Measurements from ENCODE around the gene CCNE1. TPM values are rescaled to one million over a fixed set of nuclear protein-coding genes. Genes with fewer than 3 reads are reported as not detected.

CCNE1 gene
- 10 to 100 TPM; 20.3 to 23.5 TPM for total RNA-seq

DNA sequence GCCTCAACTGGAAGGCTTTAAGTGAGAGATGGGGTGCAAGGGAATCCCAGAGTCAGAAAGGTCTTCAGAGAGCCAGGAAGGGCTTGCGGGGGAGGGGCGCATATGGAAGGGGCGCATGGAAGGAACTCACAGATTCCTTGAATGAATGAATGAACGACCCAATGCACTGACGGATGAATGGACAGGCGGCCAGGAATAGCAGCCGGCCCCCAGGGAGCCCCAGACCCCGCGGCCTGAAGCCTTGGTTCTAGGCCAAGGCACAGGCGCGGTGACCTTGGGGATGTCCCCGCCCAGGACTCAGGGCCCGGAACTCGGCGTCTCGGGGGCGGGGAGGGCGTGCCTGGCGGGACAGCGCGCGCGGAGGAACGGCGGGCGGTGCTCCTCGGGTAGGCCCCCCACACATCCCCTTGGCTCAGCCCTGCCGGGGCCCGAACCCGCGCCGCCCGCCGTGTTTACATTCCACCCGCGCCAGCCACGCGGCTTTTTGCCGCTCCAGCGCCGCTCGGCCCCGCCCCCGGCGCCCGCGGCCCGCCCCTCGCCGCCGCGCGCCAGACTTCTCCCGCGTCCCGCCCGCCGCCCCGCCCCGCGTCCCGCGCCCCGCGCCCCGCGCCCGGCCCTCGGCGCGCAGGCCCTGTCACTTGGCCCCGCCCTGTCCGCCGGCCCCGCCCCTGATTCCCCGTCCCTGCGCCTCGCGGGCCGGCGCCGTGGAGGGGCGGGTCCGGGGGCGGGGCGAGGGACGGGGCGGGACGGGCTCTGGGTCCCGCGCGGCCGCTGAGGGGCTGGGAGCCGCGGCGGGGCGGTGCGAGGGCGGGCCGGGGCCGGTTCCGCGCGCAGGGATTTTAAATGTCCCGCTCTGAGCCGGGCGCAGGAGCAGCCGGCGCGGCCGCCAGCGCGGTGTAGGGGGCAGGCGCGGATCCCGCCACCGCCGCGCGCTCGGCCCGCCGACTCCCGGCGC is at the start of gene CCNE1:
Gene CCNE1, plus strand, starts transcription at position 867 of the 955 bp plus-strand sequence. CDS start 565 bp downstream, outside the sequence.
- Mint-ChIP-seq H3K27ac (peak within 1 kb of the TSS; percentile 84), H3K4me1 (peaks cover 23% of the 10 kb centered on the region), H3K27me3 (no peaks in the 10 kb centered on the region), H3K4me3 (peak within 1 kb of the TSS; percentile 95), H3K36me3 (peaks cover 17% of the 10 kb centered on the region), H3K9me3 (no peaks in the 10 kb centered on the region)
- ATAC-seq (ENCODE audit: low read depth) (peak; percentile 83), DNase-seq (peak; percentile 99)
- POLR2A ChIA-PET, result interaction anchor here (0.7 to 1.3 kb wide), 5 partner anchors 15 to 229 kb away, joined by 3 to 5 read pairs (median 4); partner anchors contain the start of gene POP4

DNA sequence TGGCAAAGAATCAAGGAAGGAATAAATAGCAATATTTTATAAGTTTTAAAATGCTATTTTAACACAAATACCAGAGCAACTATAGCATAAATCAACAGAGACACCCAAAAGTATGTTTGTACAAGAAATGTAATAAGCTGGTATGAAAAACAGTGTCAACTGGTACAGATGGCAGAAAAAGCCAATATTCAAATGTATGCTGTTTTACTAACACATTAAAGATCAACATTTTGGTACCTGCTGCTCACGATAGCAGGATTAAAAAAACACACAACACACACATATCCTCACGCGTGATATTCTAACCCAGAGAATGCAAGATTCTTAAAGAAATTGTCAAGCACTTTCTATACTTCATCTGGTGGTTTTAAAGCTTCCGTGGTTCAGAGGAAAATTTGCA is 48.6 kb upstream of the CCNE1 start:
- DNase-seq (no peak), ATAC-seq (ENCODE audit: low read depth) (no peak)
- no peaks in the 10 kb centered on the region for H3K9me3 Mint-ChIP-seq
- H3K36me3 Mint-ChIP-seq, result no peaks in the 10 kb centered on the region
- POLR2A ChIA-PET, result interaction anchor here (0.6 kb wide), 1 partner anchor 71 kb away, joined by 3 read pairs; no protein-coding TSS in a partner anchor
- H3K4me3 Mint-ChIP-seq, result no peak overlapping the region
- peaks cover 4% of the 10 kb centered on the region for H3K27me3 Mint-ChIP-seq
- H3K27ac Mint-ChIP-seq, result no peak overlapping the region
- peaks cover 3% of the 10 kb centered on the region for H3K4me1 Mint-ChIP-seq

DNA sequence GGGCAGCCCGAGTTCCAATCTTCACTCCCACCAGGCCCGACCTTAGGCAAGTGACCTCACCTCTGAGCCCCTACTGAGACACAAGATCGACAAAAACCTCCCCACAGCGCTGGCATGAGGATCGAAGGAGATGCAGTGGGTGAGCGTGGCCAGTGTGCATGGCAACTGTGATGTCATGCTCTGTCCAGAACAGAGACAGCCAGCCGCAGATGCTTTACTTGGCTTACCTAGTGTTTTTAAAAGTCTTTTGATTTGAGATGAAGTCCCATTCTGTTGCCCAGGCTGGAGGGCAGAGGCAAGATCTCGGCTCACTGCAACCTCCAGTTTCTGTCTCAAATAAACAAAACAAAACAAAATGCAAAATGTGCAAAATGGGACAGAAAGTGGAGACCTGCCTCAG is 47.4 kb upstream of the CCNE1 start:
- Mint-ChIP-seq H3K27ac (no peak overlapping the region), H3K4me1 (peaks cover 3% of the 10 kb centered on the region), H3K9me3 (no peaks in the 10 kb centered on the region), H3K36me3 (no peaks in the 10 kb centered on the region), H3K27me3 (peaks cover 4% of the 10 kb centered on the region), H3K4me3 (no peak overlapping the region)
- DNase-seq (no peak), ATAC-seq (ENCODE audit: low read depth) (no peak)
- POLR2A ChIA-PET, result no interaction called here

DNA sequence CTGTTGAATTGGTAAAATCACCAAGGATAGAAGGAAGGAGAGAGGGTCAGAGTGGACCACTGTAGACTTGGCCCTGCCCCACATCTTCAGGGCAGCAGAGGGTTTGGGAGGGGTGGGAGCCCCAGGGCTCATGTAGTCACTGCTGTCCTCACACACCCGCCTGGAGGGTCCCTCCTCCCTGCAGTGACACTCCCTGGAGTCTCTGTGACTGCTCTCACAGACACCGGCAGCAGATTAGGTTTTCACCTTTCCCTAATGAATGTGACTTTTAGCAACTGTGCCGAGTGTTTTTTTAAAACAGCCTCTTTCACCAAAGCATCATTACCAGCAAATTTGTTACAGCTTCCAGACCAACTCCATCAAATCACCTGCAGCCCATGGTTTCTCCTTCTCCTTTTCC is 45.7 kb upstream of the CCNE1 start:
- Mint-ChIP-seq H3K36me3 (no peaks in the 10 kb centered on the region), H3K27ac (no peak overlapping the region), H3K27me3 (peaks cover 4% of the 10 kb centered on the region), H3K4me3 (no peak overlapping the region), H3K4me1 (peaks cover 5% of the 10 kb centered on the region), H3K9me3 (no peaks in the 10 kb centered on the region)
- POLR2A ChIA-PET, result interaction anchor here (0.6 kb wide), 1 partner anchor 141 kb away, joined by 3 read pairs; no protein-coding TSS in a partner anchor
- DNase-seq, result no peak
- ATAC-seq (ENCODE audit: low read depth), result no peak

DNA sequence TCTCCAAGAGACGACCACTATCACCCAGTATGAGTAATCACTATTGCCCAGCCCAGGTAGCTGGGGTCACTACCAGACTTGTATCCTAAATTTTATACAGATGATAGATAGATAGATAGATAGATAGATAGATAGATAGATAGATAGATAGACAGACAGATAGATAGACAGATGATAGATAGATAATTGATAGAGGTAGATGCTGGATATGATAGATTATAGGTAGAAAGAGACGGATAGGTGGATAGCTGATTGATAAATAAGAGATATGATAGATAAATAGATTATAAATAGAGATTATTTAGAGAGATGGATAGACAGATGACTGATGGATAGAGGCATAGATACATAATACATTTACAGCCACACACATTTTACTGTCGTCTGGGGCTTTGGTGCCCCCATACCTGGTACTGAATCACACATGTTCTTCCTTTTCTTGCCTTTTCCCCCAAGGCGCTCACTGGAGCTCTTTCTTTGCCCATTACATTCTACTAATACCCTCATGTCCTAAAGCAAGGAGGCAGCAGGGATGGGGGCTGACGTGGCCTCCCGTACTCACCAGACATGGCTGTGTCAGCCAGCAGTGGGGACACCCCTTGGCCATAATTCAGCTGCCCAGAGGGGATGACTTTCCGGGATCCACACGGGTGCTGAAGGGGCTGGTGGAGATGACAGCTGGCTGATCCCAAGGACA is 44.6 kb upstream of the CCNE1 start:
- no peak overlapping the region for H3K27ac Mint-ChIP-seq
- H3K9me3 Mint-ChIP-seq, result no peaks in the 10 kb centered on the region
- H3K4me3 Mint-ChIP-seq, result no peak overlapping the region
- H3K36me3 Mint-ChIP-seq, result no peaks in the 10 kb centered on the region
- POLR2A ChIA-PET, result interaction anchor here (0.6 kb wide), 2 partner anchors 35 to 82 kb away, joined by 3 read pairs; no protein-coding TSS in a partner anchor
- peaks cover 4% of the 10 kb centered on the region for H3K27me3 Mint-ChIP-seq
- ATAC-seq (ENCODE audit: low read depth) (no peak), DNase-seq (no peak)
- H3K4me1 Mint-ChIP-seq, result peaks cover 5% of the 10 kb centered on the region

DNA sequence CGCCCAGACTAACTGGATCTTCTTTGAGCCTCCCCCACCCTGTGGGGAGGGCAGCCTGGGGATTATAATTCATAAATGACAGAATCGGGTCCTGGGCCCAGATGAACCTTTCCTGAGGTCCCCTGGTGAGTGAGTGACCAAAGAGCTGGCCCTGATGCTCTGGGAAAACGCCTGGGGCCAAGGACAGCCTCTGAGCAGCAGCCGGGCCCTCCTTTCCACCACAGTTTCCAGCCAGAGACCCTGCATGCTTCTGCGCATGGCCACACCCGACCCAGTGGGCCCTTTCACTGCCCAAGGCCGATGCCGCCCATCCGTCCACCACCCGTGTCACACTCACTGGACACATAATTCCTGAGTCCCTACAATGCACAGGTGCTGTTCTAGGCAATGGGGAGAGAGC is 43.6 kb upstream of the CCNE1 start:
- H3K4me1 Mint-ChIP-seq, result peaks cover 5% of the 10 kb centered on the region
- H3K27me3 Mint-ChIP-seq, result peaks cover 4% of the 10 kb centered on the region
- POLR2A ChIA-PET, result no interaction called here
- no peak overlapping the region for H3K4me3 Mint-ChIP-seq
- no peaks in the 10 kb centered on the region for H3K9me3 Mint-ChIP-seq
- no peaks in the 10 kb centered on the region for H3K36me3 Mint-ChIP-seq
- no peak overlapping the region for H3K27ac Mint-ChIP-seq
- ATAC-seq (ENCODE audit: low read depth), result no peak
- no peak for DNase-seq

DNA sequence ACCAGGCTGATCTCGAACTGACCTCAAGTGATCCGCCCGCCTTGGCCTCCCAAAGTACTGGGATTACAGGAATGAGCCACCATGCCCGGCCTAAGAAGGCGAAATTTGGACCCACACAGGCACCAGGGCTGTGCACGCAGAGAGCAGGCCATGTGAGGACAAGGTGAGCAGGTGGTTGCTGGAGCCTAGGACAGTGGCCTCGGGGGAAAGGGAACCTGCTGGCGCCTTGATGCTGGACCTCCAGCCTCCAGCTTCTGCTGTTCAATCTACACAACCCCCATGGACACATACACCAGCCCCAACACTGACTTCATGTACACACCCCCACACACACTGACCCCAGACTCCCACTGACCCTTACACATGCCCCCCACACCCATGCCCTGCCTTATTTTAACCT is 41.8 kb upstream of the CCNE1 start:
- Mint-ChIP-seq H3K4me3 (no peak overlapping the region), H3K27me3 (peaks cover 4% of the 10 kb centered on the region), H3K9me3 (no peaks in the 10 kb centered on the region), H3K36me3 (no peaks in the 10 kb centered on the region), H3K4me1 (peaks cover 5% of the 10 kb centered on the region), H3K27ac (no peak overlapping the region)
- ATAC-seq (ENCODE audit: low read depth) (no peak), DNase-seq (no peak)
- POLR2A ChIA-PET, result no interaction called here

DNA sequence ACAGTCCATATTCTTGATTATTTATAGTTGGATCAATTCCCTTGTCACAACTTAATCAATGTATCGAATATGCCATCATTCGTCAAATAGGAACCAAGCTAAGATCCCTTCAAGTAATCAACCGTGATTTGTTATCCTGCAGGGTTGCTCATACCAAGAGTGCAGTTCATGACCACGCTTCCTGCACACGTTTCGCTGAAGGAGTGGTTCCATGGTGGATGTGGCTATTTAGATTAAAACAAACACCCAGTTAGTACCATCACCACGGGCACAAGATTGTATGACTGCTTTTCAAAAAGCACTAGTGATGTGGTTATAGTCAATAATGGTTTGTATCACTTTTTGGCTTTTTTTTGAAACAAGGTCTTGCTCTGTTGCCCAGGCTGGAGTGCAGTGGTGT is 41.1 kb upstream of the CCNE1 start:
- Mint-ChIP-seq H3K27me3 (peaks cover 4% of the 10 kb centered on the region), H3K36me3 (no peaks in the 10 kb centered on the region), H3K27ac (no peak overlapping the region), H3K9me3 (no peaks in the 10 kb centered on the region), H3K4me1 (peaks cover 5% of the 10 kb centered on the region), H3K4me3 (no peak overlapping the region)
- POLR2A ChIA-PET, result no interaction called here
- DNase-seq, result no peak
- peak; percentile 67 for ATAC-seq (ENCODE audit: low read depth)

DNA sequence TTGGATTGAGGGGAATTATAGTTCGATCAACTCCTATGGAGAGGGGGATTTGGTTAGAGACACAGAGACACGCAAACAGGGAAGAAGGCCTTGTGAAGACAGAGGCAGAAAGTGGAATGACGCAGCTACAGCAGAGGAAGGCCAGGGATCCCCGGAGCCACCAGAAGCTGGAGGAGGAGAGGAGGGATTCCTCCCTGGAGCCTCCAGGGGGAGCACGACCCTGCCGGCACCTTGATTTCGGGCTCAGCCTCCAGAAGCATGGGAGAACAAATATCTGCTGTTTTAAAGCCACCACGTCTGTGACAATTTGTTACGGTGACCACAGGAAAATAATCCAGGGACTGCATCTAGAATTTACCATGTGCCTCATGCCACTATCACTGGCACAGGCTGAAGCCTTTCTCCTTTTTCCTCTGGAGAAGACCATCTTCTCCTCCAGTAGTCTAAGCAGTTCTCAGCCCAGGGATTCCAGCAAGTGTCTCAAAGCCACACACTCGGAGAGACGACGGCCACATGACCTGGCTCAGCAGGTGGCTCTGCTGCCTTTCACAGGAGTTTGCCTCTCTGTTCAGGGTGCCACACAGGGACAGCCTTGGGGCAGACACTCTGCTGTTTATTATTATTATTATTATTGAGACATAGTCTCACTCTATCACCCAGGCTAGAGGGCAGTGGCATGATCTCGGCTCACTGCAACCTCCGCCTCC is 39.9 kb upstream of the CCNE1 start:
- peak; percentile 46 for ATAC-seq (ENCODE audit: low read depth)
- H3K4me1 Mint-ChIP-seq, result peaks cover 5% of the 10 kb centered on the region
- no peaks in the 10 kb centered on the region for H3K36me3 Mint-ChIP-seq
- POLR2A ChIA-PET, result no interaction called here
- DNase-seq, result peak; percentile 39
- H3K4me3 Mint-ChIP-seq, result no peak overlapping the region
- no peaks in the 10 kb centered on the region for H3K27me3 Mint-ChIP-seq
- H3K9me3 Mint-ChIP-seq, result no peaks in the 10 kb centered on the region
- H3K27ac Mint-ChIP-seq, result no peak overlapping the region

DNA sequence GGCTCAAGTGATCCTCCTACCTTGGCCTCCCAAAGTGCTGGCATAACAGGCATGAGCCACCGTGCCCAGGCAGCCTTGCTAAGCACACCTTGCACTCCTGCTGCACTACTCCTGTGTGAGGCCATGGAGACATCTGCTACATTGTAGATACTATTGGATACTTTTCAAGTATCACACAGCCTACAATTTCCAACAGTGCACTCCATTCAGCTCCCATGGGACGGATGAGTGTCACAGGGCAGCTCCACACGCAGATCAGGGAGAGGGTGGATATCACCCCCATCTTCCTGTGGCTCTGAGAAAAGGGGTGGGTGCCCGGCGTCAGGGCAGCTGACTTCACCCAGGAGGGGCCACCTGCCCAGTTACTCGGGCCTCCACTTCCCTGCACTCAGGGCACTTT is 39.1 kb upstream of the CCNE1 start:
- DNase-seq (no peak), ATAC-seq (ENCODE audit: low read depth) (no peak)
- no peaks in the 10 kb centered on the region for H3K9me3 Mint-ChIP-seq
- no peaks in the 10 kb centered on the region for H3K27me3 Mint-ChIP-seq
- no peak overlapping the region for H3K27ac Mint-ChIP-seq
- H3K4me1 Mint-ChIP-seq, result peaks cover 5% of the 10 kb centered on the region
- POLR2A ChIA-PET, result no interaction called here
- no peaks in the 10 kb centered on the region for H3K36me3 Mint-ChIP-seq
- H3K4me3 Mint-ChIP-seq, result no peak overlapping the region

DNA sequence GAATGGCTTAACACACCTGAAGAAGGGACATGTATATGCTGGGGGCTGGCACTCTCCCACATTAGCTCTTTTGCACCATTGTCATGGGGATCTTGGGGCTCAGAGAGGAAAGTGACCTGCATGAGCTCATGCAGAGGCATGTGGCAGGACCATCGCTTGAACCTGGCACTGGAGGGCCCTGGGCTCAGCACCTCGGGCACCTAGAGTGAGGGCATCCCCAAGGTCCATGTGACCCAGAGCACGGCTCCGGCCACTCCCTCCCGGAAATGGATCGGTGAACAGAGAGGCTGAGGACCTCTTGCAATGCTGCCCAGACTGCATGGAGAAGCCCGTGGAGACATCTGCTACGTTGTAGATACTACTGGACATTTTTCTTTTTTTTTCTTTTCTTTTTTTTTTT is 38.6 kb upstream of the CCNE1 start:
- no peak overlapping the region for H3K27ac Mint-ChIP-seq
- H3K4me3 Mint-ChIP-seq, result no peak overlapping the region
- POLR2A ChIA-PET, result no interaction called here
- H3K4me1 Mint-ChIP-seq, result peaks cover 5% of the 10 kb centered on the region
- H3K9me3 Mint-ChIP-seq, result no peaks in the 10 kb centered on the region
- ATAC-seq (ENCODE audit: low read depth), result no peak
- DNase-seq, result no peak
- H3K27me3 Mint-ChIP-seq, result no peaks in the 10 kb centered on the region
- H3K36me3 Mint-ChIP-seq, result no peaks in the 10 kb centered on the region

DNA sequence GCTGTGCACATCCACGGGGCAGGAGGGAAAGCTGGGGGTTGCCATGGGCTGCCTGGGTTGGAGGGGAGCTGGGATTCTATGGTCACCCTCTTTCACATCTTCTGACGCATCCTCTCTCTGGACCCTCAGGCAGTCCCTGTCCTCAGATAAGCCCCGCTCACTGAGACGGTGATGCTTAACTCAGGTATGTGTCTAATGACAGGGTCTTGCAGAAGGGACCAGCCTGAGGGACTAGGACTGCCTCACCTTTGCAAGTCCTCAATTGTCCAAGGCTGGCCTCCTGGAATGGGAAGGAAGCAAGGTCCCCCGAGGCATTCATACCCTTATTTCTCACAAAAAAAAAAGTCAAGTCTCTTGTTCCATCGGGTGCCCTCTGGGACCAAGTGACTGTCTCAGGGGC is 37.7 kb upstream of the CCNE1 start:
- Mint-ChIP-seq H3K27ac (no peak overlapping the region), H3K36me3 (no peaks in the 10 kb centered on the region), H3K9me3 (no peaks in the 10 kb centered on the region), H3K4me1 (peaks cover 5% of the 10 kb centered on the region), H3K27me3 (no peaks in the 10 kb centered on the region), H3K4me3 (no peak overlapping the region)
- DNase-seq (no peak), ATAC-seq (ENCODE audit: low read depth) (no peak)
- POLR2A ChIA-PET, result no interaction called here

DNA sequence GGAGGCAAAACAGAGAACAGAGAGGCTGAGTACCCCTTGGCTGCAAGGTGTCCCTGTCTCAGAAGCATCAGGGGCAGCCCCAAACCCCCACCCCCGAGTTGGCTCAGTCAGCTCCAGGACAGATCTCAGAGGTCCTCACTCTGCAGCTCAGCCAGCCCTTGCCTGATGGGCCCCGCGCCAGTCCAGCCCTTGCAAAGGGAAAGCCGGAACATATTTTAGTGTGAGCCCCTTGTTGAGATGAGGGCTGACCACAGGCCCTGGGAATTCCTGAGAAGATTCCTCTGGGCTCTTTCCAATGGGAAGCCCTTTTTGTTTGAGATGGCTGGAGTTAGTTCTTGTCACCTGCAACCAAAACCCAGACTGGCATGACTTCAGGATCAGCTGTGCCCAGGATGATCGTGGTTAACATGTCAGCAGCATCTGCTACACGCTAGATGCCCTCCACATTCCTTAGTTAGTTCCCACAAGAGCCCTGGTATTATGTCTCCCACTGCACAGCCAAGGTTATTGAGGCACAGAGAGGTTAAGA is 33.9 kb upstream of the CCNE1 start:
- ATAC-seq (ENCODE audit: low read depth) (no peak), DNase-seq (no peak)
- Mint-ChIP-seq H3K9me3 (no peaks in the 10 kb centered on the region), H3K27ac (no peak overlapping the region), H3K36me3 (no peaks in the 10 kb centered on the region), H3K4me3 (no peak overlapping the region), H3K4me1 (no peaks in the 10 kb centered on the region), H3K27me3 (peaks cover 3% of the 10 kb centered on the region)
- POLR2A ChIA-PET, result no interaction called here

All from activated naive CD8-positive, alpha-beta T cell treated with anti-CD3 and anti-CD28 coated beads, Interleukin-2, amount 10 ng/mL, durations not matched to agents 7 days and 5 days (primary cell).